BE2C (cell line): ENCODE measurements around the gene SGSH.

Experiments used
- DNase-seq: peaks from one replicate; pipeline ENCODE4 v3.0.0-alpha.2; 2020
- H3K27me3 ChIP-seq: fragments of 250-450 bp; sonication (Bioruptor Pico); 2 replicates; pipeline ENCODE4 v1.5.1; 2020; ENCODE audit warnings: mild to moderate bottlenecking
- H3K36me3 ChIP-seq: fragments of 250-450 bp; sonication (Bioruptor Pico); 2 replicates; pipeline ENCODE4 v1.5.1; 2020; ENCODE audit warnings: mild to moderate bottlenecking
- H3K4me1 ChIP-seq: fragments of 250-450 bp; sonication (Bioruptor Pico); 2 replicates; pipeline ENCODE4 v1.5.1; 2020
- H3K4me3 ChIP-seq: 2 replicates; pipeline ENCODE4 v1.5.1; 2011; ENCODE audit warnings: low read depth, low read length
- H3K9me3 ChIP-seq: fragments of 250-450 bp; sonication (Bioruptor Pico); 2 replicates; pipeline ENCODE4 v1.5.1; 2020
- TF ChIP-seq, protein P1 (sequence below): IDR thresholded peaks from 2 replicates; pipeline ENCODE4 v1.5.1; 2012; ENCODE audit warnings: mild to moderate bottlenecking, low read depth, low read length

Gene SGSH

DNA sequence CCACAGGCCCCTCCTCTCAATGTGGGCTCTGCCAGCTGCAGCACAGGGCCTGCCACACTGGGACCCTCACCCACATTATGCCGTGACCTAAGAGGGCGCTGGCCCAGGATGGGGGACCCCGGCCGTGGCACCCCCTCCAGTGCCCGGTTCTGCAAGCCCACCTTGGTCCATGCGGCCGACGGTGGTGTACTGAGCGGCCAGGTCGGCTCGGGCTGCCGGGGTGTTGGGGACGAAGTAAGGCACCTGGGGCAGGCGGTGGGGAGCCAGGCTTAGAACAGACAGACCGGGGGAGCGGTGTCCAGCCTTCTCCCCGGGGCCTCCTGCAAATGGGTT lies 6.5 kb downstream of the SGSH start:
- Histone ChIP-seq H3K9me3 (no peaks in the 10 kb centered on the region), H3K36me3 (peaks cover 42% of the 10 kb centered on the region), H3K4me3 (no peak overlapping the region), H3K4me1 (no peaks in the 10 kb centered on the region), H3K27me3 (no peaks in the 10 kb centered on the region)
- no peak for DNase-seq
- TF ChIP-seq, protein P1, sequence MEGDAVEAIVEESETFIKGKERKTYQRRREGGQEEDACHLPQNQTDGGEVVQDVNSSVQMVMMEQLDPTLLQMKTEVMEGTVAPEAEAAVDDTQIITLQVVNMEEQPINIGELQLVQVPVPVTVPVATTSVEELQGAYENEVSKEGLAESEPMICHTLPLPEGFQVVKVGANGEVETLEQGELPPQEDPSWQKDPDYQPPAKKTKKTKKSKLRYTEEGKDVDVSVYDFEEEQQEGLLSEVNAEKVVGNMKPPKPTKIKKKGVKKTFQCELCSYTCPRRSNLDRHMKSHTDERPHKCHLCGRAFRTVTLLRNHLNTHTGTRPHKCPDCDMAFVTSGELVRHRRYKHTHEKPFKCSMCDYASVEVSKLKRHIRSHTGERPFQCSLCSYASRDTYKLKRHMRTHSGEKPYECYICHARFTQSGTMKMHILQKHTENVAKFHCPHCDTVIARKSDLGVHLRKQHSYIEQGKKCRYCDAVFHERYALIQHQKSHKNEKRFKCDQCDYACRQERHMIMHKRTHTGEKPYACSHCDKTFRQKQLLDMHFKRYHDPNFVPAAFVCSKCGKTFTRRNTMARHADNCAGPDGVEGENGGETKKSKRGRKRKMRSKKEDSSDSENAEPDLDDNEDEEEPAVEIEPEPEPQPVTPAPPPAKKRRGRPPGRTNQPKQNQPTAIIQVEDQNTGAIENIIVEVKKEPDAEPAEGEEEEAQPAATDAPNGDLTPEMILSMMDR, result no peak

DNA sequence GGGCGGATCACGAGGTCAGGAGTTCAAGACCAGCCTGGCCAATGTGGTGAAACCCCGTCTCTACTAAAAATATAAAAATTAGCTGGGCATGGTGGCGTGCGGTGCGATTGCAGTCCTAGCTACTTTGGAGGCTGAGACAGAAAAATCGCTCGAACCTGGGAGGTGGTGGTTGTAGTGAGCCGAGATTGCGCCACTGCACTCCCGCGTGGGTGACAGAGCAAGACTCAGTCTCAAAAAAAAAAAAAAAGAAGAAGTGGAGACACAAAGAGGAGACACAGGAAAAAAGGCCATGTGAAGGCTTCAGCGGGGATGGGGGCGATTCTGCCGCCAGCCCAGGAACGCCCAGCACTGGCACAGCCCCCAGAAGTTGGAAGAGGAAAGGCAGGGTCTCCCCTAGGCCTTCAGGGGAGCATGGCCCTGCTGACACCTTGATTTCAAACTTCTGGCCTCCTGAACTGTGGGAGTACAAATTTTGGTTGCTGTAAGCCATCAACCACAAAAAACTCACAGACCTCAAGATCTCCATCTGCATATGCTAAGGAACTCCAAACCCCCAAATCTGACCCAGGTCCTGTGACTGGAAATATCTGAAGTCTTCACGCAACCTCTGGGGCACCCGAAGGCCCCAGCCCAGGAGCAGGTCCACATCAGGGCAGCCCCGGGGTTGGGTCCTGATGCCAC lies 7.0 kb downstream of the SGSH start:
- DNase-seq, result no peak
- Histone ChIP-seq H3K36me3 (peaks cover 42% of the 10 kb centered on the region), H3K9me3 (no peaks in the 10 kb centered on the region), H3K4me3 (no peak overlapping the region), H3K27me3 (no peaks in the 10 kb centered on the region), H3K4me1 (no peaks in the 10 kb centered on the region)
- TF ChIP-seq, protein P1, result no peak

DNA sequence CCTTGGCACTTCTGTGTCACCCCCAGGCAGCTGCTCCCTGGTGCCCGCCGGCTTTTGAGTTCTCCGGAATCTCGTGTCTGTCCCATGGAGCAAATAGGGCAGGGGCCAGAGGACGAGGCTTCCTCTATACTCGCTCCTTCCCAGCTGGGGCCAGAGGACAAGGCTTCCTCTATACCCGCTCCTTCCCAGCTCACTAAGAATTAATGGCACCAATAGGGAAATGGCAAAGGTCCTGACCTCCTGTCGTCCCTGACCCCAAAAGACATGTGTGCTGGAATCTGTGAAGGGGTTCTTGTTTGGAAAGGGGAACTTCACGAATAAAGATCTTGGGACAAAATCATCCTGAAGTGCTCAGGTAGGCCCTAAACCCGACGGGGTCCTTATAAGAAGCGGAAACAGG lies 7.6 kb downstream of the SGSH start:
- Histone ChIP-seq H3K4me3 (no peak overlapping the region), H3K36me3 (peaks cover 38% of the 10 kb centered on the region), H3K27me3 (no peaks in the 10 kb centered on the region), H3K4me1 (no peaks in the 10 kb centered on the region), H3K9me3 (no peaks in the 10 kb centered on the region)
- TF ChIP-seq, protein P1, result no peak
- DNase-seq, result no peak

DNA sequence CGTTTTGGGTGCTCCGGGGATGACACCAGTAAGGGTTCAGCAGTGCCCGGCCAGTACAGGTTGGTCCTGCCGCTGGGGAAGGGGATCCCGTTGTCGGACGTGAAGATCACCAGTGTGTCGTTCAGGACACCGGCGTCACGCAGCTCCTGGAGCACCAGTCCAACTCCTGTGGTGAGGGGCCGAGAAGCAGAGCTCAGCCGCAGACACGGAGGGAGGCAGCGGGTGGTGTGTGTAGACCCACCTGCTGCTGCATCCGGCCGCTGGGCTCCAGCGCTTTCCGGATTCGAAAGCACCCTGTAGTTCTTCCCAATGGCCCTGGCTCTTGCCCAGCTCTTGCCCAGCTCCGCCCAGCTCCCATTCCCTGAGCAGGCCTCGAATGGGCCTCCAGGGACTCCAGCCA lies 8.0 kb downstream of the SGSH start:
- Histone ChIP-seq H3K27me3 (no peaks in the 10 kb centered on the region), H3K9me3 (no peaks in the 10 kb centered on the region)

DNA sequence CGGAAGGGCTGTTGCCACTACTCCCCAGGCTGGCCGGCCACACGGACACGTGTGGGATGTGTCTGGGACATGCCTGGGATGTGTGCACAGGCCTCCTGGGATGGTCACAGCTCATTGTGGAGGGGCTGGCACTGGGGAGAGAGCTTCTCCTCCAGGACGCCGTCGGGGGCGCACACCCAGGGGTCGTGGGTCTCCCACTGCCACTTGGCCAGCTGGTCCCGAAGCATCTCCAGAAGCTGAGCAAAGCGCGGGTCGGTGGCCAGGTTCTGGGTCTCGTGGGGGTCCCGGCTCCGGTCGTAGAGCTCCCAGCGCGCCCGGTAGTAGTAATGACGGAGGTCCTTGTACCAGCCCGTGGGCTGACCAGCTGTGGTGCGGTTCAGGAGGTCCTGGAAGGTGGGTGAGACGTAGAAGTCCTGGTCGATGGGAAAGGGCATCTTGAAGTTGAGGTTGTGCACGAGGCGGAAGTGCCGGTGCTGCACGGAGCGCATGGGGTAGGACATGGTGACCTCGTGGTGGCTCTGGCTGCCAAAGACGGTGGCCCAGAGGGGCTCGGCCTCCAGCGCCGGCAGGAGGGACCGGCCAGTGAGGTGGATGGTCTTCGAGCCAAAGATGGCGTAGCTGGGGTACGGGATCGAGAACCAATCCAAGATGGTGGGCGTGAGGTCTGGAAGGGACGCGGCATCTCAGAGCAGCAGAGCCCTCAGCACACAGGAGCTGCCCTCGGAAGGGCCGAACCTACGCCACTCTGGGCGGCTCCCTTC lies 9.6 kb downstream of the SGSH start:
- TF ChIP-seq, protein P1, result no peak
- Histone ChIP-seq H3K4me3 (no peak overlapping the region), H3K36me3 (peaks cover 32% of the 10 kb centered on the region)

More for the DNA sequence above, 8.0 kb downstream of the SGSH start:
- no peak for DNase-seq
- no peak overlapping the region for H3K4me3 ChIP-seq
- TF ChIP-seq, protein P1, result no peak
- no peaks in the 10 kb centered on the region for H3K4me1 ChIP-seq
- H3K36me3 ChIP-seq, result peaks cover 36% of the 10 kb centered on the region

DNA sequence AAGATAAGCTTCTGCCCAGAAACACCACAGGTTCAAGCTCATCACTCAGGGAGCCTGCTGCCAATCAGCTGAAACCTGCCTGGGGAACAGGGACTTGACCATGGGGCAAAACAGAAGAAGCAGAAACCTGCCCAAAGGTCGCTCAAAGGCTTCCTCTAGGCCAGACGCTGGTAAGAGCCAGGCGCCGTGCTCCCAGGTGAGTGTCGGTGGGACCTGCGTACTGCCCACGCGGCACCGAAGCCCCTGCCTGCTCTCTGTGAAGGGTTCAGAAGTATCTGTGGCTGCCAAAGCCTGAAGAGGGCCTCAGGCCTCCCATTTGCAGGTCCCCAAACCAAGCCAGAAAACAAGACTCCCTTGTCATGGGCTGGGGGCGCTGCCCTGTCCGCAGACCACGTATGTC lies 10.4 kb downstream of the SGSH start:
- TF ChIP-seq, protein P1, result no peak
- H3K4me3 ChIP-seq, result no peak overlapping the region

More for the DNA sequence above, 9.6 kb downstream of the SGSH start:
- DNase-seq, result no peak
- H3K4me1 ChIP-seq, result no peaks in the 10 kb centered on the region
- no peaks in the 10 kb centered on the region for H3K9me3 ChIP-seq
- H3K27me3 ChIP-seq, result no peaks in the 10 kb centered on the region

More for the DNA sequence above, 10.4 kb downstream of the SGSH start:
- H3K27me3 ChIP-seq, result no peaks in the 10 kb centered on the region
- no peak for DNase-seq
- H3K4me1 ChIP-seq, result no peaks in the 10 kb centered on the region
- peaks cover 32% of the 10 kb centered on the region for H3K36me3 ChIP-seq
- no peaks in the 10 kb centered on the region for H3K9me3 ChIP-seq
